OCI-LY1 (cell line): ENCODE data around the gene TNN.

ENCODE experiments used
- H2AFZ ChIP-seq: fragments of 200-600 bp; sonication (generic), shearing (Covaris generic); 2 replicates; pipeline ENCODE4 v1.6.0; 2014; ENCODE audit warnings: antibody characterized with exemption, mild to moderate bottlenecking, low read length
- H3F3A ChIP-seq: fragments of 200-600 bp; sonication (generic), shearing (Covaris generic); 2 replicates; pipeline ENCODE4 v1.6.0; 2014; ENCODE audit warnings: mild to moderate bottlenecking, antibody characterized with exemption, low read length, moderate library complexity; ENCODE audit not compliant: insufficient read depth
- H3K27ac ChIP-seq: fragments of 200-600 bp; sonication (generic); 2 replicates; pipeline ENCODE4 v1.5.1; 2014; ENCODE audit warnings: low read length, mixed run types, mild to moderate bottlenecking, low read depth; ENCODE audit not compliant: poor library complexity, severe bottlenecking
- H3K27me3 ChIP-seq: fragments of 200-600 bp; sonication (generic); 2 replicates; pipeline ENCODE4 v1.6.0; 2014; ENCODE audit warnings: antibody characterized with exemption, mild to moderate bottlenecking, low read length, moderate library complexity; ENCODE audit not compliant: insufficient read depth
- H3K36me3 ChIP-seq: fragments of 200-600 bp; sonication (generic); 2 replicates; pipeline ENCODE4 v1.6.1; 2014; ENCODE audit warnings: mild to moderate bottlenecking, antibody characterized with exemption, low read length, moderate library complexity, mixed read lengths; ENCODE audit not compliant: insufficient read depth
- H3K4me1 ChIP-seq: fragments of 200-600 bp; sonication (generic); 2 replicates; pipeline ENCODE4 v1.5.1; 2014; ENCODE audit warnings: mild to moderate bottlenecking, low read length, moderate library complexity; ENCODE audit not compliant: insufficient read depth, severe bottlenecking
- H3K4me2 ChIP-seq: fragments of 200-600 bp; sonication (generic), shearing (Covaris generic); 2 replicates; pipeline ENCODE4 v1.6.1; 2014; ENCODE audit warnings: low read length
- H3K4me3 ChIP-seq: fragments of 200-600 bp; sonication (generic); 2 replicates; pipeline ENCODE4 v1.5.1; 2014; ENCODE audit warnings: low read length, low read depth, mild to moderate bottlenecking, mixed read lengths; ENCODE audit not compliant: poor library complexity, severe bottlenecking
- H3K79me2 ChIP-seq: fragments of 200-600 bp; shearing (Covaris generic); 2 replicates; pipeline ENCODE4 v1.6.1; 2016; ENCODE audit warnings: mixed run types, low read length, mixed read lengths; ENCODE audit not compliant: insufficient read depth
- H3K9ac ChIP-seq: fragments of 200-600 bp; sonication (generic), shearing (Covaris generic); 2 replicates; pipeline ENCODE4 v1.6.1; 2014; ENCODE audit warnings: mild to moderate bottlenecking, low read length, mixed read lengths
- H3K9me2 ChIP-seq: fragments of 200-600 bp; sonication (generic), shearing (Covaris generic); 2 replicates; pipeline ENCODE4 v1.6.1; 2014; ENCODE audit warnings: low read depth, mild to moderate bottlenecking, low read length, mixed read lengths
- H3K9me3 ChIP-seq: fragments of 200-600 bp; shearing (Covaris generic); 2 replicates; pipeline ENCODE4 v1.6.1; 2014; ENCODE audit warnings: low read length, mixed read lengths
- H4K20me1 ChIP-seq: fragments of 200-600 bp; sonication (generic), shearing (Covaris generic); 2 replicates; pipeline ENCODE4 v1.6.0; 2016; ENCODE audit warnings: mild to moderate bottlenecking, low read length; ENCODE audit not compliant: insufficient read depth
- CTCF ChIP-seq: fragments of 200-600 bp; sonication (generic), shearing (Covaris generic); IDR thresholded peaks from 2 replicates; pipeline ENCODE4 v1.5.1; 2017; ENCODE audit warnings: mild to moderate bottlenecking, antibody characterized with exemption, low read length, moderate library complexity, mixed read lengths
- EZH2 ChIP-seq: fragments of 200-600 bp; sonication (generic), shearing (Covaris generic); IDR thresholded peaks from 2 replicates; pipeline ENCODE4 v1.8.0; 2017; ENCODE audit warnings: borderline replicate concordance, mixed run types, mild to moderate bottlenecking, antibody characterized with exemption, low read length, moderate library complexity, mixed read lengths

Gene TNN

GRCh38 chr1:175045519-175045918 is 22.1 kb upstream of the TNN start:
- H3K9me2 ChIP-seq: no peaks in the 10 kb centered on the region
- TF ChIP-seq CTCF (no peak), EZH2 (no peak)
- no peak overlapping the region for H2AFZ ChIP-seq
- no peaks in the 10 kb centered on the region for H3K36me3 ChIP-seq
- H3K4me3 ChIP-seq: no peak overlapping the region
- no peaks in the 10 kb centered on the region for H3K79me2 ChIP-seq
- no peak overlapping the region for H3K4me2 ChIP-seq
- H3K9ac ChIP-seq: no peak overlapping the region
- no peaks in the 10 kb centered on the region for H3K27me3 ChIP-seq
- H3K27ac ChIP-seq: no peak overlapping the region
- H3K9me3 ChIP-seq: no peaks in the 10 kb centered on the region
- H3K4me1 ChIP-seq: no peaks in the 10 kb centered on the region
- no peaks in the 10 kb centered on the region for H3F3A ChIP-seq
- no peaks in the 10 kb centered on the region for H4K20me1 ChIP-seq

GRCh38 chr1:175050992-175051391 is 16.6 kb upstream of the TNN start:
- H3K9me3 ChIP-seq: no peaks in the 10 kb centered on the region
- no peaks in the 10 kb centered on the region for H3K79me2 ChIP-seq
- H3K27me3 ChIP-seq: no peaks in the 10 kb centered on the region
- no peak overlapping the region for H3K27ac ChIP-seq
- no peaks in the 10 kb centered on the region for H3K9me2 ChIP-seq
- no peaks in the 10 kb centered on the region for H3K36me3 ChIP-seq
- no peaks in the 10 kb centered on the region for H4K20me1 ChIP-seq
- no peaks in the 10 kb centered on the region for H3K4me1 ChIP-seq
- no peaks in the 10 kb centered on the region for H3F3A ChIP-seq
- no peak overlapping the region for H3K9ac ChIP-seq
- no peak for TF ChIP-seq EZH2
- no peak for TF ChIP-seq CTCF
- H3K4me3 ChIP-seq: no peak overlapping the region
- H2AFZ ChIP-seq: no peak overlapping the region
- H3K4me2 ChIP-seq: no peak overlapping the region

GRCh38 chr1:175054736-175055135 is 12.9 kb upstream of the TNN start:
- Histone ChIP-seq H3K4me3 (no peak overlapping the region), H3K9me2 (no peaks in the 10 kb centered on the region), H3K27me3 (no peaks in the 10 kb centered on the region), H3K4me1 (no peaks in the 10 kb centered on the region), H3K27ac (no peak overlapping the region), H3F3A (no peaks in the 10 kb centered on the region), H2AFZ (no peak overlapping the region), H4K20me1 (no peaks in the 10 kb centered on the region), H3K9ac (no peak overlapping the region), H3K79me2 (no peaks in the 10 kb centered on the region), H3K36me3 (no peaks in the 10 kb centered on the region), H3K9me3 (no peaks in the 10 kb centered on the region), H3K4me2 (no peak overlapping the region)
- TF ChIP-seq CTCF (no peak), EZH2 (no peak)
